GM06990 (cell line): ENCODE measurements around the gene EPN1.

ENCODE experiments used
- DNase-seq: peaks from one replicate; pipeline ENCODE4 v3.0.0-alpha.2; 2011; ENCODE audit not compliant: insufficient read length; ENCODE audit errors: extremely low read depth
- H3K27me3 ChIP-seq: replicated peaks from 2 replicates; pipeline ENCODE4 v1.6.0; 2011; ENCODE audit warnings: low read length; ENCODE audit not compliant: control insufficient read depth, insufficient read depth
- H3K36me3 ChIP-seq: 2 replicates; pipeline ENCODE4 v1.5.1; 2011; ENCODE audit warnings: low read length; ENCODE audit not compliant: control insufficient read depth, insufficient read depth
- H3K4me3 ChIP-seq: replicated peaks from 2 replicates; pipeline ENCODE4 v1.5.1; 2011; ENCODE audit warnings: low read depth, mild to moderate bottlenecking, control low read depth, low read length
- TF ChIP-seq, protein P1 (sequence below): IDR thresholded peaks from 2 replicates; pipeline ENCODE4 v1.5.1; 2011; ENCODE audit warnings: low read length, control low read depth, mild to moderate bottlenecking, inconsistent platforms; ENCODE audit not compliant: insufficient read depth, poor library complexity, severe bottlenecking

EPN1 gene

DNA sequence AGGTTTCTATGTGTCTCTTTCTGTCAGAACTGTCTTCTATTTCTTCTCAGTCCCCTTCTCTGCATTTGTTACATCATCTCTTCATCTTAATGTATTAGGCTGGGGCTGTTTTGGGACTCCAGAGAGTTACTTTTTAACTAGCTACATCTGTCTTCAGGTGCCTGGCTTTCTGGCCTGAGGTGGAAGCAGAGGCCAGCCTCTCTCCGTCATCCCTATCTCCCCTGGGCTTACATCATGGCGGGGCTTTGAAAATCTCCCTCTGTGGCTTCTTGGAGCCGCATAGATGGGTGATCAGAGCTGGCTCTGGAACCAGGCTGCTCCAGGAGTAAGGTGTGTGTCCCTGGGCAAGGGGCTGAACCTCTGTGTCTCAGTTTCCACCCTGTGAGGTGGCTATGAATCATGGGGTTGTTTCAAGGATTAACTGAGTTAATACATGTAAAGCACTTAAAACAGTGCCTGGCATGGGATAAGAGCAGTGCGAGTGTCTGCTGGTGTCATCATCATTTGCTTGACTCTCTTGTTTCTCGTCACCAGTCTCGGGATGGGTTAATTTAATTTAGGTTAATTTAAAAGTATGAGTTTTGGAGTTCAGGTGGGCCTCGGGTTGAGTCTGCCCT, 2.0 kb downstream of the EPN1 start:
- TF ChIP-seq, protein P1, sequence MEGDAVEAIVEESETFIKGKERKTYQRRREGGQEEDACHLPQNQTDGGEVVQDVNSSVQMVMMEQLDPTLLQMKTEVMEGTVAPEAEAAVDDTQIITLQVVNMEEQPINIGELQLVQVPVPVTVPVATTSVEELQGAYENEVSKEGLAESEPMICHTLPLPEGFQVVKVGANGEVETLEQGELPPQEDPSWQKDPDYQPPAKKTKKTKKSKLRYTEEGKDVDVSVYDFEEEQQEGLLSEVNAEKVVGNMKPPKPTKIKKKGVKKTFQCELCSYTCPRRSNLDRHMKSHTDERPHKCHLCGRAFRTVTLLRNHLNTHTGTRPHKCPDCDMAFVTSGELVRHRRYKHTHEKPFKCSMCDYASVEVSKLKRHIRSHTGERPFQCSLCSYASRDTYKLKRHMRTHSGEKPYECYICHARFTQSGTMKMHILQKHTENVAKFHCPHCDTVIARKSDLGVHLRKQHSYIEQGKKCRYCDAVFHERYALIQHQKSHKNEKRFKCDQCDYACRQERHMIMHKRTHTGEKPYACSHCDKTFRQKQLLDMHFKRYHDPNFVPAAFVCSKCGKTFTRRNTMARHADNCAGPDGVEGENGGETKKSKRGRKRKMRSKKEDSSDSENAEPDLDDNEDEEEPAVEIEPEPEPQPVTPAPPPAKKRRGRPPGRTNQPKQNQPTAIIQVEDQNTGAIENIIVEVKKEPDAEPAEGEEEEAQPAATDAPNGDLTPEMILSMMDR: no peak
- H3K4me3 ChIP-seq: peak overlapping the region; percentile 93
- no peaks in the 10 kb centered on the region for H3K27me3 ChIP-seq
- peaks cover 27% of the 10 kb centered on the region for H3K36me3 ChIP-seq
- DNase-seq: no peak

DNA sequence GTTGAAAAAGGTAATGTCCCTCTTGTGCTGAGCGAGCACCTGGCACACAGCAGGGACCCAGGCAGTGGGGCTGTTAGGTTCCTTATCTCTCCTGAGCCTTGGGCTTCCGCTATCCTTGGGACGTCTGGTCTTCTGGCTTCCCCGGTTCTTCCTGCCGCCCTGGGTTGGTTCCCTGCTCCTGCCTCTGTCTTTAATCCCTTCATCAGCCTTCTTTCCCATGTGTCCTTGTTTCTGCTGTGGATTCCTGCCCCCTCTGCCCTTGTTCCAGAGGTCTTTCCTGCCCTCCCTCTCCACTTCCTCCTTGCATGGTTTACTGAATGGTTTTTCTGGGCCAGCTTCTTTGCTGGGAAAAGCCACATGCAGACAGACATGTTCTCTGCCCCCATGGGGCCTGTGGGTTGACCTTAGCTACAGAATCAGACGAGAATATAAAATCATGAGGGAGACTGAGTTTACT, 2.6 kb downstream of the EPN1 start:
- Histone ChIP-seq H3K4me3 (peak overlapping the region; percentile 93), H3K27me3 (no peaks in the 10 kb centered on the region), H3K36me3 (peaks cover 28% of the 10 kb centered on the region)
- TF ChIP-seq, protein P1: no peak
- peak; percentile 11 for DNase-seq

DNA sequence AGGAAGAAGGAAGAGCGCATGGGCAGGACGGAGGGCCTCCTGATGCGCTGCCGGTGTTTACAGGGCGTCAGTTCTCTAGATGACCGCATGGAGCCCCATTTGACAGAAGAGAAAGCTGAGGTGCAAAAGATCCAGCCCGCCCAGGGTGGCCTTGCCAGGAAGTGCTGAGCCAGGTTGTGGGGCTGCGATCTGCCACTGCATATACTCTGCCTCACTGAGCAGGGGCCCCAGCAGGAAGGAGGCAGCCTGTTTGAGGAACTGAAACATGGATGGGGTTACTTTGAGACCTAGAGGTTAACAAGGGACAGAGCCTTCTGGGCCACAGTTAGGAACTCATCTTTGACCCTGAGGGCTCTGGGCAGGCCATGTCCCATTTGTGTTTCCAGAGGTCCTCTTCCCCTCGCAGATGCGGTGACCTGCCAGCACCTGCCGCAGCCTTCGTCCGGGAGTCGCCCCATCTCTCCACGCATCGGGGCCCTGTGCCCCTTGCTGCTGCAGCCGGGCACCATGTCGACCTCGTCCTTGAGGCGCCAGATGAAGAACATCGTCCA, 3.2 kb downstream of the EPN1 start:
- TF ChIP-seq, protein P1: peak; percentile 51
- H3K36me3 ChIP-seq: peaks cover 28% of the 10 kb centered on the region
- no peaks in the 10 kb centered on the region for H3K27me3 ChIP-seq
- peak overlapping the region; percentile 93 for H3K4me3 ChIP-seq
- DNase-seq: peak; percentile 87

DNA sequence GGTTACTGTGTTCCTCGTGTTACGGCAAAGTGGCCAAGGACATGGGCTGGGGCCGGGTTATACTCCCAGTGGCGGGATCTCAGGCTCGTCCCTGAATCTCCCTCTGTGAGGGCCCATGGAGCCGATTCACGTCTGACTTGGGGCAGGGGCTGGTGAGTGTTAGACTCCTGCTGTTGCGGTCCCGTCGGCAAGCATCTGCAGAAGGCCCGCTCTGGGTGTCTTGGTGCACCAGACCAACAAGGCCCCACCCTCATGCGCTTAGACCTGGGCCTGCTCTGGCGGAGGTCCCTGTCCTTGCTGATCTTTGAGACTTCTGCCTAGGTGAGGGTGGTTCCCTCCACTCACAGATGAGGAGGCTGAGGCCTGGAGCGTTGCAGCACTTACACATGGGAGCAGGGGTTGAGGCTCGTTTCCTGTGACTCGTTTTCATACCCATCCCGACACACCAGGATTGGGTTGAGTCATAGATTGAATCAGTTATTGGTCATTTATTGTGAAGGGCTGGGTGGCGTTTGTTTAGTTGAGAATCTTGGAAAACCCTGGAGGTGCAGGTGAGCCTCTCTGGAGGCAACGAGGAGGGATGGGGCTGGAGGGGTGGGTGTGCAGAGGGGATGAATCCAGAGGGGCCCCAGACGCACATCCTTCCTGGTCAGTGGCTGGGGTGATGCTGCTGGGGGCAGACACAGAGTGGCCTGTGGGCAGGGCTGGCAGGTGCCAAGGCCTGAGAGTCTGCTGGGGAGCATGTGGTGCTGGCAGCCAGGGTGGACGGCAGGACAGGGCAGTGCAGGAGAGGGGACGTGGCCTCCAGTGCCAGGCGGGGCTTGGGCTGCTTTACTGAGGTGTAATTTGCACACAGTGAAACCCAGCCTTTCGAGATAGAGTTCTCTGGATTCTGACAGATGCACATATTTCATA, 4.6 kb downstream of the EPN1 start:
- H3K4me3 ChIP-seq: no peak overlapping the region
- peaks cover 30% of the 10 kb centered on the region for H3K36me3 ChIP-seq
- TF ChIP-seq, protein P1: no peak
- H3K27me3 ChIP-seq: no peaks in the 10 kb centered on the region
- DNase-seq: peak; percentile 17

DNA sequence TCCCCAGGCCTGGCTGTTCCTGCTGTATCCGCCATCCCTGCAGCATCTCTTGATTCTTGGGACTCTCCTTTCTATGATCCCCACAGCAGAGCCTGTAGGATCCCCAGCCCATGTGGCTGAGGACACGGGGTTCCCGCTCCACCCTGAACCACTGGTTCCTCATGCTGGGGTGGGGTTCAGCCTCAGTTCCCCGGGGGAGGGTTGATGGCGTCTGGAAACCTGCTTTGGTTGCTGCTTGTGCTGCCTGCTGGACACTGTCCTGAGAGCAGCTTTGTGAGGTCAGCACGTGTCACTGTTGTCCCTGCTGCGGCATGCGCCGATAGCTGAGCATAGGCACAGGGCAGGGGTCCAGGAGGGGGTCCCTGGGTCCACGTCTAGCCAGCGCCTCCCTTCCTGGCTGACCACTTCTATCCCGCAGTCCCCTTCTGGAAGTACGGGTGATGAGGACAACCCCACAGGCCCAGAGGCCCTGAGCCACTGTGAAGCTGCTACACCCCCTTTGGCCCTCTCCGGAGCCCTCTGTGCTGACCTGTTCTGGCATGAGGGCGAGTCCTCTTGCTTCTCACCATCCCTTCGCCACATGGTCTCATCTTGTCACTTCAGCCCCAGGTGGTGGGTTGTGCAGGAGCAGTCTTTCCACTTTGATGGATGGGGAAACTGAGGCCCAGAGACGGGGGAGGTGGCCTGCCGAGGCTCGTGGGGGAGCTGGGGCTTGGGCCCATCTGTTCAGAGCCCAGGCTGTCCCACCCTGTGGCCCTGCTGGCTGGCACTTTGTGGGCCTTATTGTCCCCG, 5.5 kb downstream of the EPN1 start:
- peaks cover 39% of the 10 kb centered on the region for H3K36me3 ChIP-seq
- H3K27me3 ChIP-seq: no peaks in the 10 kb centered on the region
- TF ChIP-seq, protein P1: no peak
- H3K4me3 ChIP-seq: no peak overlapping the region
- DNase-seq: no peak
